Effector CD4-positive, alpha-beta T cell (primary cell): ENCODE results near the gene UPB1.
A peak's percentile ranks its signal among the peaks of the same experiment; 100 is the strongest.
"Not testable (repeated sequence)": the region's sequence is repeated elsewhere in the genome, so short reads cannot be mapped to it uniquely, and the experiment has no call there.

Source experiments
- DNase-seq: peaks from one replicate; pipeline ENCODE4 v3.0.0-alpha.2; 2020

The UPB1 gene

GRCh38 chr22:24482575-24482974 lies 12.6 kb upstream of the UPB1 start:
- no peak for DNase-seq

- no peak for DNase-seq
Measured at GRCh38 chr22:24482998-24483397, 12.1 kb upstream of the UPB1 start.

- no peak for DNase-seq
Measured at GRCh38 chr22:24483976-24484545, 11.1 kb upstream of the UPB1 start.

GRCh38 chr22:24485170-24485569 lies 10.0 kb upstream of the UPB1 start:
- DNase-seq: no peak

- DNase-seq: no peak
Measured at GRCh38 chr22:24485608-24486007, 9.5 kb upstream of the UPB1 start.

- DNase-seq: no peak
Measured at GRCh38 chr22:24486501-24486921, 8.6 kb upstream of the UPB1 start.

GRCh38 chr22:24489011-24489410 lies 6.1 kb upstream of the UPB1 start:
- no peak for DNase-seq

GRCh38 chr22:24489434-24489833 lies 5.7 kb upstream of the UPB1 start:
- not testable (repeated sequence) for DNase-seq

- DNase-seq: no peak
Measured at GRCh38 chr22:24492391-24492790, 2.7 kb upstream of the UPB1 start.

- no peak for DNase-seq
Measured at GRCh38 chr22:24494167-24494527, 985 bp upstream of the UPB1 start.

GRCh38 chr22:24495365-24495675 lies 188 bp downstream of the UPB1 start:
- no peak for DNase-seq

- no peak for DNase-seq
Measured at GRCh38 chr22:24496234-24496633, 1.1 kb downstream of the UPB1 start.

GRCh38 chr22:24496661-24497060 lies 1.5 kb downstream of the UPB1 start:
- no peak for DNase-seq

GRCh38 chr22:24497841-24498258 lies 2.7 kb downstream of the UPB1 start:
- no peak for DNase-seq

GRCh38 chr22:24498824-24499223 lies 3.7 kb downstream of the UPB1 start:
- no peak for DNase-seq

- no peak for DNase-seq
Measured at GRCh38 chr22:24499706-24500276, 4.7 kb downstream of the UPB1 start.

GRCh38 chr22:24500277-24500820 lies 5.2 kb downstream of the UPB1 start:
- DNase-seq: no peak

- no peak for DNase-seq
Measured at GRCh38 chr22:24501301-24502005, 6.3 kb downstream of the UPB1 start.

- no peak for DNase-seq
Measured at GRCh38 chr22:24502034-24502433, 6.9 kb downstream of the UPB1 start.

- no peak for DNase-seq
Measured at GRCh38 chr22:24502541-24502940, 7.4 kb downstream of the UPB1 start.

- DNase-seq: peak; percentile 37
Measured at GRCh38 chr22:24503137-24503842, 8.2 kb downstream of the UPB1 start.

GRCh38 chr22:24503843-24504338 lies 8.8 kb downstream of the UPB1 start:
- no peak for DNase-seq

GRCh38 chr22:24504540-24504939 lies 9.4 kb downstream of the UPB1 start:
- DNase-seq: no peak
